GM21423 (cell line): Measurements from ENCODE around the gene ONECUT3.

Experiments
- ATAC-seq: cut with Tn5 transposase; IDR thresholded peaks from one replicate; pipeline ENCODE4 v1.9.1; 2021; ENCODE audit warnings: mild to moderate bottlenecking, moderate library complexity; ENCODE audit not compliant: unreplicated experiment

ONECUT3 gene

GRCh38 chr19:1739960-1740629, 13.2 kb upstream of the ONECUT3 start:
- no peak for ATAC-seq

GRCh38 chr19:1742989-1743696, 10.2 kb upstream of the ONECUT3 start:
- no peak for ATAC-seq

GRCh38 chr19:1744133-1744665, 9.1 kb upstream of the ONECUT3 start:
- ATAC-seq = no peak

DNA sequence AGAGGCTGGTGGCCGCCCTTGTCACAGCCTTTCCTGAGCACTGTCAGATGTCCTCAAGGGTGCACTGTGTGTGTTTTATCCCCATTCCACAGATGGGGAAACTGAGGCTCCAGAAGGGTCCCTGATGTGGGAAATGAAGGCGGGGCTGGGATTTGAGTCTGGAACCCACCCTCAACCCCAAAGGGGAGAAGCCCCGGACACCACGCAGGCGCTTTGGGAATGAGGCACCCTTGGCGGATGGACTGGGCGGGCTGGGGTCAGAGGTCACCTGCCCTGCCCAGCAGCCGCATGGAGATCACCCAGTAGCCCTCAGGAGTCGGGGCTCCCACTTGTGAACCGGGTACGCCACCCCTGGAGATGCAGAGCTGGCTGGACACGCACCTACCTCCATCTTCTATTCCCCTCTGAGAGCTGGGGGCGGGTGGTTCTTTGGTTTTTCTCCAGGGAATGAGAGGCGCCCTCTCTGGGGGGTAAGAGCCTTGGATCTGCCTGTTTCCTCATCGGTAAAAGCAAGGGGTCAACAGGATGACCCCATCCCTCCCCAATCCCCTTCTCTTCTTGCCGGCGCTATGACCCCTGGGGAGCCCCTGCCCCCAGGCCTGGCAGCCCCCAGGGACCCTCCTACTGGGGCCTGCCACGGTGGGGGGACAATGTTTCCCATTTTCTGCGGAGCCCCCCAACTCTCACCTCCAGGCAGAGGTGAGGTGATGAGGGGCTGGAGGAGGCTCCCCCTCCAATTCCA, 8.3 kb upstream of the ONECUT3 start:
- ATAC-seq = no peak

GRCh38 chr19:1745589-1746031, 7.7 kb upstream of the ONECUT3 start:
- no peak for ATAC-seq

DNA sequence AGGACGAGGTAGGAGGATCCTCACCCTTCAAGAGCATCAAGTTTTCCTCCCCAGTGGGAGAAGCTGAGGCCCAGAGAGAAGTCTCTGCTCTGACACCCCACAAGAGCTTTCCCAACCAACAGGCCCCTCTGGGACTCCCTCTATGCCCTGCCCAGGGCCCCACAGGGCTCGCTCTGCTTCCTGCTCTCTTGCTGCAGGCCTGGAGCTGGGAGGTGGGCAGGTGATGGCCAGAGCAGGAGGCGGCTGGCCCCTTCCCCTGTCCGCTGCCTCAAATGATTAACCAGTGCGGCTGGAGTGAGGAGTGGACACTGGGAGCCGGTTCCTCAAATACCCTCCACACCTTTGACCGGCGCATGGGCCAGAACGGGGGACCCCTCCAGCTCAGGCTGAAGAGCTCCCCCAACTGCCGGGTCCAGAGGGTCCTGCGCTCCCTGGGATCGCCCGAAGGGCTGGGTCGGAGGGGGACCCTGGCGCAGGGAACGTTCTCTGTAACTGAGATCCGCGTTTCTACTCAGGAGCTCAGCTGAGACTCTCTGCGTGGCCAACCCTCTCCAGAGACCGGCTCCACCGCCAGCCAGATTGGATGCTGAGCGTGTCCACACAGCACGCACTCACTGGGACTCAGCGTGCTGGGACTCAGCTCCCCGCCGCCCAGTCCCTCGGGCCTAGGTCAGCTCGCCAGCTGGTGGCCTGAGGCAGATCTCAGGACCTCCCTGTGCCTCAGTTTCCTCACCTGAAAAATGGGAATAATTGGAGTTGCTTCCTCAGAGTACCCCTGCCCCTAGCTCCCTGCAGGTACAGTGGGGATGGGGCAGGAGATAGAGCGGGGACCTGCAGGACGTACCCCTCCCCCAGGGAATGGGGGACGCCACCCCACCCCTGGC, 6.7 kb upstream of the ONECUT3 start:
- ATAC-seq = no peak

DNA sequence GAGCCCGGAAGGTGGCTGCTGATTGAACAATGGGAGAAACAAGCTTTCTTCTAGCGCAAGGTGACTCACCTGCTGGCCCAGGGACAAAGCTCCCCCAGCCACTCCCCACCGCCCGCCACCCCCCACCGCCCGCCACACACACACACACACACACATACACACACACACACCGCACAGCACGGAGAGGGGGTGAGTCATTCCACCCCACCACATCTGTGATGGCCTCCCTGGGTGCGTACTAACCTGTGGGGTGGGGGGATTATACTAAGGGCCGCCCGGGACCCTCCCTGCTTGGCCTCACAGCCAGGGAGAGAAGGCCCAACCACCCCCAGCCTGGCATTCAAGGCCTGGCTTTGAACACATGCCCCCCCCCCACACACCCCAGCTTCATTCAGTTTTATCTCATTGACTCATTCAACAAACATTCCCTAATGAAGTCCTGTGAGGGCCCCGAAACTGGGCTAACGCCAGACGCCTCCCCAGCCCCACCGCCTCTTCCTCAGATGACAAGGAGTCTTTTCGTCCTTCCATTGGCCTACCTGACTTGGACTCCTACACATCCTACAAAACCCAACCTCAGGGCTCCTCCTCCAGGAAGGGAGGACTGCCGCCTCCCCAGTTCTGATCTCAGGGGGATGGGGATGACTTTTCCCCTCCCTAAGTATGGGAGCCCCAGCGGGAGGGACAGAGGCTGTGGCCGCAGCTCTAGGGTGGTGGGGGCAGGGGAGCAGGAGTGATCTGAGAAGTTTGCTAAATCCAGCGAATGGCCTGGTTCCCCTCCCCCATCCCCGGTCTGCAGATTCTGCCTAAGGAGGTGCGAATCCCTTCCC, 5.8 kb upstream of the ONECUT3 start:
- no peak for ATAC-seq

DNA sequence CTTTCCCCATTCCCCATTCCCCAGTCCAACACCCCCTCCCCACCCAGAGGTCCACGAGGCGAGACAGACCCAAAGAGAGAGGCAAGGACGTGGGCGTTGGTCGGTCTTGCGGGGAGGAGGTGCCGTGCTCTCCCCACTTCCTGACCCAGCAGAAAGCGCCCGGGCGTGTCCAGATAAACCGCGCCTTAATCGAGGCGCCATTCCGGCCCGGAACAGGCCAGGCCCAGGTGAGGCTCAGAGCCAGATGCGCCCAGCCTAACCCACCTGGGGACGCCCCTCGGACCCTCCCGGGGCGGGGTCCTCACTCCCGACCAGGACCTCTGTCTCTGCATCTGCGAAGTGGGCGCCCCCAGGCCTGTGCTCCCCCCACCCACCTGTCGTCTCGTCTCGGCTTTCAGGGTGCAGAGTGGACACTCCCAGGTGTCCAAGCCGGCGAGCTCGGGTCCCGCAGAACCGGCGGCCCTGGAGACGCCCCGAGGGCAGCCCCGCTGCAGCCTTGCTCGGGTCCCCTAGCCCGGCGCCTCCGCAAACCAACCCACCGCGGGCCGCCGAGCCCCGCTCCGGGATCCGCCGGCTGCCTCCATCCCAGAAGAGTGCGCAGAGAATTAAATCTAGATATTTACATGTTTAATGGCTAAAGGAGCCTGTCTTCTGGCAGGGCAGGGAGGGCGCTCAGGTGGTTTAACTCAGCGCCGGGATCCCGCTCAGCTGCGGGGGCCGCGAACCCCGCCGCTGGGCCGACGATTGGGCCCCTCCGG, 5.0 kb upstream of the ONECUT3 start:
- no peak for ATAC-seq

DNA sequence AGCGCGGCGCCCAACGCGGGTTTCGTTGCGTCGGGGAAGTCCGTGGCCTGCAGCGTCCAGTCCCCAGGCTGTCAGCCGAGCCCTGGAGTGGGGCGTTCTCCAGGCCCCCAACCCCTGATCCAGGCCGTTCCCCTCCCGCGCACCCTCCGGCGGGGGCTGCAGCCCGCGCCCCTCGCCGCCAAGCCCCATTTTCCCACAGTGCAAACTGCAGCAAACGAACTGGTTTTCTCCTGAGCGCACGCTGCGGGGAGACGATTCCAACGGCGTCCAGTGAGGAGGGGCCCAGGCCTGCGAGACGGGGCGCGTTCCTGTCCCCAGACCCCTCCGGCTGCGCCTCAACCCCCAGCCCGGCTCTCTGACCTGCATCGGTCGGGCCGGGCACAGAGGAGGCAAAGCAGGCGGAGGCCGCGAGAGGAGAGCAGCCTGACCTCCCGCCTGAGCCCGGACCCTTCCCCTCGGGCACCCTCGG, 4.4 kb upstream of the ONECUT3 start:
- no peak for ATAC-seq

DNA sequence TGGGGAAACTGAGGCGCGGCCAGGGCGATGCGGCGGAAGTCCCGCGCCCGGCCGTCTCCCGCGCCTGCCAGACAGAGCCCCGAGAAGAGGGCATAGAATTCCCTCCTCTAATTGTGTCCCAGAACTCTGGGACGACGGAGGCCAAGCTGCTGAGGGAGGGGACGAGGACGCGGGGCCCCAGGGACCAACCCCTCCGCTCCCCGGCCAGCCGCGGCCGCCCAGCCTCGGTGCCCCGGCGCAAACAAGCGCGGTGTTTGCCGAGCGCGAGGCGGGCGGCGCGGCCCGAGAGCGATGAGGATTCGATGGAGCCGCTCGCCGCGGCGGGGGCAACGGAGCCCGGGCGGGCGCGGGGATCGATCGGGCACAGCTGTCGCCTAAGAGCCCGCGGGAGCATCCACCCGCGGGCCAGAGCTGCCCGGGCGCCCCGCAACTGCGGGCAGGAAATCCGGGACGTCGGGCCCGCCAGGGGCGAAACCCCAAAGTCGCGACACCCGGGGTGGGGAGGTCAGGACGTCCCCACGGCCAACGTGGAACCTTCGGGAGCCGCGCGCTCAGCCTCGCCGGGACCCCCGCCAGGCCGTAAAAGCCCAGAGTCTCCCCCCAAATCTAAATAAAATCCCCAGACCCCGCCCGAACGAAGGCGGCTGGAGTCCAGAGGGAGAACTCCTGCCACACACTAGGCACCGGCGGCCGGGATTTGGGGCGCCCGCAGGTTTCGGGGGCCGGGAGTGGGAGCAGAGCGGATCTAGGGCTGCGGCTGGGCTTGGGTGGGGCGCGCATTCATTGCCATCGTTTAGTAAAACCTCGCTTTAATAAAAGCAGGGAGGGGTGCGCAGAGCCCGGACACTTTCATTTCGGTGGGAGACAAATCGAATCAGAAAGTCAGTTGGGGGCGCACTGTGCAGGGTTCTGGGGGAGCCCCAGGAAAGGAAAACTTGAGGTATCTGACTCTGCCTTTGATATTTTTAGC, 3.6 kb upstream of the ONECUT3 start:
- no peak for ATAC-seq

GRCh38 chr19:1750343-1751021, 2.8 kb upstream of the ONECUT3 start:
- ATAC-seq = no peak

- ATAC-seq = no peak
Observed at GRCh38 chr19:1751367-1752008, 1.8 kb upstream of the ONECUT3 start.

- no peak for ATAC-seq
Observed at GRCh38 chr19:1752009-1752756, 1.1 kb upstream of the ONECUT3 start.

DNA sequence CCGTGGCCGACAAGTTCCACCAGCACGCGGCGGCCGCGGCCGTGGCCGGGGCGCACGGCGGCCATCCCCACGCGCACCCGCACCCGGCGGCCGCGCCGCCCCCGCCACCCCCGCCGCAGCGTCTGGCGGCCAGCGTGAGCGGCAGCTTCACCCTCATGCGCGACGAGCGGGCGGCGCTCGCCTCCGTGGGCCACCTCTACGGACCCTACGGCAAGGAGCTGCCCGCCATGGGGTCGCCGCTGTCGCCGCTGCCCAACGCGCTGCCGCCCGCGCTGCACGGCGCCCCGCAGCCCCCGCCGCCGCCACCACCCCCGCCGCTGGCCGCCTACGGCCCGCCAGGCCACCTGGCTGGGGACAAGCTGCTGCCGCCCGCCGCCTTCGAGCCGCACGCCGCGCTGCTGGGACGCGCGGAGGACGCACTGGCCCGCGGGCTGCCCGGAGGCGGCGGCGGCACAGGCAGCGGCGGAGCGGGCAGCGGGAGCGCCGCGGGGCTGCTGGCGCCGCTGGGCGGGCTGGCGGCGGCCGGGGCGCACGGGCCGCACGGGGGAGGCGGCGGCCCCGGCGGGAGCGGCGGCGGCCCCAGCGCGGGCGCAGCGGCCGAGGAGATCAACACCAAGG, 821 bp downstream of the ONECUT3 start:
- ATAC-seq = no peak

DNA sequence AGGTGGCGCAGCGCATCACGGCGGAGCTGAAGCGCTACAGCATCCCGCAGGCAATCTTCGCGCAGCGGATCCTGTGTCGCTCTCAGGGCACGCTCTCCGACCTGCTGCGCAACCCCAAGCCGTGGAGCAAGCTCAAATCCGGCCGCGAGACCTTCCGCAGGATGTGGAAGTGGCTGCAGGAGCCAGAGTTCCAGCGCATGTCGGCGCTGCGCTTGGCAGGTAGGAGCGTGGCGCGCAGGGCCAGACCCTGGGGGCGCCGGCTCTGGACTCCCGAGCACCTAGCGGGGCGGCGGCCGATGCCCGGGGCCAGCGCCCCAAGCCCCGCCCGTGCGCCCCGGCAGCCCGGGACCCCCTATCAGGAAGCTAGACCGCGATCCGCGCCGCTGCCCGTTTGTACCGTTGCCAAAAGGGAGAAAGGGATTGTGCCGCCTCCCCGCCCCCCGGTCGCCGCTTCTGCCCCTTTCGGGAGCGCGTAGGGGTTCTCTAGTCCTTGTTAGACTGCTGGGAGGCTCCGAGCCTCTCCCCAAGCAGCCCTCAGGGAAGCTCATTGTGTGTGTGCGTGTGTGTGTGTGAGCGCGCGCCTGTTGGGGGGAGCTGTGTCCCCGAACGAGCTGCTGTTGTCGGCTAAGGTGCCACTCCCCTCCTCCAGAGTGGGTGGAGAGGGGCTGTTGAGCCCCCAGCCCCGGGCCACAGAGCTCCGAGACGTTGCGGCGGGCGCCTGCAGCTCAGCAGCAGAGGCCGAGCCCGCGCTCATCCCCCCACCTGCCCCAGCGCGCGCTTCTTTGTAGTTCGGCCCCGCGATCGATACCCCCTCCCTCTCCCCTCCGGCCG, 1.5 kb downstream of the ONECUT3 start:
- no peak for ATAC-seq
